ENCODE data around the gene AMFR.

The AMFR gene

GRCh38 chr16:56365552-56365951, 59.8 kb downstream of the AMFR start:
- no peak for DNase-seq (ENCODE audit: low read depth)
- no peak for TF ChIP-seq CTCF (IDR thresholded peaks at IDR 0.05; ENCODE audit: low read depth, low read length, missing control alignments)

GRCh38 chr16:56364865-56365264, 60.5 kb downstream of the AMFR start:
- DNase-seq (ENCODE audit: low read depth), result no peak
- TF ChIP-seq CTCF (IDR thresholded peaks at IDR 0.05; ENCODE audit: low read depth, low read length, missing control alignments), result no peak
- H3K4me3 ChIP-seq (ENCODE audit: low read depth, low read length), result no peak overlapping the region

More at GRCh38 chr16:56365552-56365951, 59.8 kb downstream of the AMFR start:
- H3K4me3 ChIP-seq (ENCODE audit: low read depth, low read length), result no peak overlapping the region

GRCh38 chr16:56363781-56364565, 61.4 kb downstream of the AMFR start:
- no peak for TF ChIP-seq CTCF (IDR thresholded peaks at IDR 0.05; ENCODE audit: low read depth, low read length, missing control alignments)
- DNase-seq (ENCODE audit: low read depth), result no peak
- H3K4me3 ChIP-seq (ENCODE audit: low read depth, low read length), result no peak overlapping the region

- H3K4me3 ChIP-seq (ENCODE audit: low read depth, low read length), result no peak overlapping the region
- DNase-seq (ENCODE audit: low read depth), result no peak
- TF ChIP-seq CTCF (IDR thresholded peaks at IDR 0.05; ENCODE audit: low read depth, low read length, missing control alignments), result no peak
Measured at GRCh38 chr16:56363181-56363716, 62.1 kb downstream of the AMFR start.

- TF ChIP-seq CTCF (IDR thresholded peaks at IDR 0.05; ENCODE audit: low read depth, low read length, missing control alignments), result no peak
- no peak overlapping the region for H3K4me3 ChIP-seq (ENCODE audit: low read depth, low read length)
- no peak for DNase-seq (ENCODE audit: low read depth)
Measured at GRCh38 chr16:56362706-56363105, 62.6 kb downstream of the AMFR start.

GRCh38 chr16:56362057-56362655, 63.2 kb downstream of the AMFR start:
- TF ChIP-seq CTCF (IDR thresholded peaks at IDR 0.05; ENCODE audit: low read depth, low read length, missing control alignments), result no peak
- H3K4me3 ChIP-seq (ENCODE audit: low read depth, low read length), result no peak overlapping the region
- DNase-seq (ENCODE audit: low read depth), result no peak

All from GM12864 (cell line).